Tibial artery (tissue), 4 donors: ENCODE results near the gene PPIG.

Experiments
- DNase-seq, 2 donors: peaks; one replicate each; pipeline ENCODE4 v3.0.0-alpha.2; 2019
- H3K27ac ChIP-seq, 2 donors: fragments of 200-600 bp; sonication (generic) in 1 of 2; 1 replicate in 1 of 2; 2 replicates in 1 of 2; pipeline ENCODE4 v1.5.1; 2018 to 2019; ENCODE audit warnings: mild to moderate bottlenecking in 1 of 2
- H3K27me3 ChIP-seq, 2 donors: fragments of 200-600 bp; sonication (generic) in 1 of 2; one replicate each; pipeline versions ENCODE4 v1.5.1 to v1.6.0; 2016 to 2019
- H3K36me3 ChIP-seq, 3 donors: fragments of 200-600 bp; sonication (generic) in 2 of 3; one replicate each; pipeline ENCODE4 v1.5.1; 2016 to 2019; ENCODE audit warnings: mild to moderate bottlenecking in 2 of 3
- H3K4me1 ChIP-seq, 4 donors: fragments of 200-600 bp; sonication (generic) in 2 of 4; 1 replicate in 3 of 4; 2 replicates in 1 of 4; pipeline ENCODE4 v1.5.1; 2016 to 2019
- H3K4me3 ChIP-seq, 2 donors: fragments of 200-600 bp; sonication (generic) in 1 of 2; 1 replicate in 1 of 2; 2 replicates in 1 of 2; pipeline ENCODE4 v1.5.1; 2018 to 2019; ENCODE audit warnings: mild to moderate bottlenecking in 2 of 2
- H3K9me3 ChIP-seq, 3 donors: fragments of 200-600 bp; sonication (generic) in 1 of 3; one replicate each; pipeline ENCODE4 v1.5.1; 2016 to 2019
- CTCF ChIP-seq, 2 experiments: fragments of 200-600 bp in 1 of 2; fragments of 450-650 bp in 1 of 2; IDR thresholded peaks; one replicate each; pipeline ENCODE4 v1.5.1; 2017 to 2019; ENCODE audit warnings: antibody characterized with exemption in 2 of 2, mild to moderate bottlenecking in 1 of 2, moderate library complexity in 1 of 2
- intact Hi-C: fragments of 100-400 bp; cut with DNase I; formaldehyde crosslinking; loops from one replicate; pipeline ENCODE4 v1.15.0; 2023; ENCODE audit warnings: low total_unique reads

PPIG gene

GRCh38 chr2:169661265-169661664 lies 77.1 kb downstream of the PPIG start:
- Histone ChIP-seq H3K27me3 (no peaks in the 10 kb centered on the region), H3K27ac (no peak overlapping the region), H3K9me3 (no peaks in the 10 kb centered on the region), H3K4me1 (no peaks in the 10 kb centered on the region), H3K36me3 (no peaks in the 10 kb centered on the region), H3K4me3 (no peak overlapping the region)
- no peak for DNase-seq
- no peak for TF ChIP-seq CTCF (IDR thresholded peaks at IDR 0.05)
- intact Hi-C loops: no loop called here

- H3K27me3 ChIP-seq: no peaks in the 10 kb centered on the region
- TF ChIP-seq CTCF (IDR thresholded peaks at IDR 0.05): no peak
- H3K27ac ChIP-seq: no peak overlapping the region
- intact Hi-C loops: no loop called here
- H3K9me3 ChIP-seq: no peaks in the 10 kb centered on the region
- no peak overlapping the region for H3K4me3 ChIP-seq
- DNase-seq: no peak
- H3K4me1 ChIP-seq: no peaks in the 10 kb centered on the region
- H3K36me3 ChIP-seq: no peaks in the 10 kb centered on the region
Measured at GRCh38 chr2:169662744-169663143, 78.6 kb downstream of the PPIG start.

- no peaks in the 10 kb centered on the region for H3K9me3 ChIP-seq
- intact Hi-C loops: no loop called here
- no peak for TF ChIP-seq CTCF (IDR thresholded peaks at IDR 0.05)
Measured at GRCh38 chr2:169663247-169663646, 79.1 kb downstream of the PPIG start.

GRCh38 chr2:169664600-169664977 lies 80.4 kb downstream of the PPIG start:
- no peak for DNase-seq
- Histone ChIP-seq H3K4me1 (no peaks in the 10 kb centered on the region), H3K27ac (no peak overlapping the region), H3K4me3 (no peak overlapping the region), H3K9me3 (no peaks in the 10 kb centered on the region), H3K27me3 (no peaks in the 10 kb centered on the region), H3K36me3 (no peaks in the 10 kb centered on the region)
- intact Hi-C loops: no loop called here
- no peak for TF ChIP-seq CTCF (IDR thresholded peaks at IDR 0.05)

More at GRCh38 chr2:169663247-169663646, 79.1 kb downstream of the PPIG start:
- Histone ChIP-seq H3K4me1 (no peaks in the 10 kb centered on the region), H3K4me3 (no peak overlapping the region), H3K27me3 (no peaks in the 10 kb centered on the region), H3K36me3 (no peaks in the 10 kb centered on the region), H3K27ac (no peak overlapping the region)
- DNase-seq: no peak

GRCh38 chr2:169664978-169665930 lies 81.1 kb downstream of the PPIG start:
- TF ChIP-seq CTCF (IDR thresholded peaks at IDR 0.05): no peak
- Histone ChIP-seq H3K4me1 (no peaks in the 10 kb centered on the region), H3K27me3 (no peaks in the 10 kb centered on the region), H3K27ac (no peak overlapping the region), H3K4me3 (no peak overlapping the region), H3K36me3 (no peaks in the 10 kb centered on the region), H3K9me3 (no peaks in the 10 kb centered on the region)
- intact Hi-C loops: no loop called here
- DNase-seq: no peak
